Measurements from ENCODE around the gene SPOCK1. TPM values are rescaled to one million over a fixed set of nuclear protein-coding genes. Genes with fewer than 3 reads are reported as not detected.
A peak's percentile ranks its signal among the peaks of the same experiment; 100 is the strongest.
"Not testable (repeated sequence)": the region's sequence is repeated elsewhere in the genome, so short reads cannot be mapped to it uniquely, and the experiment has no call there.

SPOCK1 gene
- polyA plus RNA-seq = under 1 TPM; 0.86 to 0.88 TPM

GRCh38 chr5:137498736-137499505 lies at the start of gene SPOCK1:
Gene SPOCK1, minus strand, starts transcription at chr5:137499326.
- Histone ChIP-seq H3K36me3 (ENCODE audit: control insufficient read depth in 2 of 2, insufficient read depth in 2 of 2, low read length in 1 of 2) (no peaks in the 10 kb centered on the region), H3K4me1 (ENCODE audit: control insufficient read depth in 2 of 2, insufficient read depth in 2 of 2, low read length in 1 of 2) (no peaks in the 10 kb centered on the region), H3K27me3 (ENCODE audit: control insufficient read depth in 1 of 2, insufficient read depth in 2 of 2, low read length in 2 of 2) (peaks cover 0 to 2% of the 10 kb centered on the region in 2 donors), H3K4me3 (ENCODE audit: low read depth in 1 of 2, low read length in 2 of 2) (peak within 1 kb of the TSS; percentile 23 to 27), H3K27ac (ENCODE audit: low read depth in 2 of 2, low read length in 1 of 2) (no peak within 1 kb of the TSS), H3K9me3 (ENCODE audit: control insufficient read depth in 2 of 2, insufficient read depth in 1 of 2, low read depth in 1 of 2, low read length in 1 of 2) (no peaks in the 10 kb centered on the region)
- WGBS, 2 donors = 0 to 1% methylated on average over 69 to 78 of the region's 78 CpGs

GRCh38 chr5:137545956-137546355 lies 46.8 kb upstream of the SPOCK1 start:
- H3K4me1 ChIP-seq (ENCODE audit: control insufficient read depth in 2 of 2, insufficient read depth in 2 of 2, low read length in 1 of 2) = no peaks in the 10 kb centered on the region
- H3K27ac ChIP-seq (ENCODE audit: low read depth in 2 of 2, low read length in 1 of 2) = no peak overlapping the region
- no peaks in the 10 kb centered on the region for H3K27me3 ChIP-seq (ENCODE audit: control insufficient read depth in 1 of 2, insufficient read depth in 2 of 2, low read length in 2 of 2)
- 89 to 91% methylated on average over 4 of the region's 4 CpGs for whole genome bisulfite sequencing, 2 donors
- no peaks in the 10 kb centered on the region for H3K9me3 ChIP-seq (ENCODE audit: control insufficient read depth in 2 of 2, insufficient read depth in 1 of 2, low read depth in 1 of 2, low read length in 1 of 2)
- no peak overlapping the region for H3K4me3 ChIP-seq (ENCODE audit: low read depth in 1 of 2, low read length in 2 of 2)
- H3K36me3 ChIP-seq (ENCODE audit: control insufficient read depth in 2 of 2, insufficient read depth in 2 of 2, low read length in 1 of 2) = no peaks in the 10 kb centered on the region

GRCh38 chr5:137535449-137535848 lies 36.3 kb upstream of the SPOCK1 start:
- H3K36me3 ChIP-seq (ENCODE audit: control insufficient read depth in 2 of 2, insufficient read depth in 2 of 2, low read length in 1 of 2) = not testable (repeated sequence)

GRCh38 chr5:137533963-137534362 lies 34.8 kb upstream of the SPOCK1 start:
- Histone ChIP-seq H3K4me3 (ENCODE audit: low read depth in 1 of 2, low read length in 2 of 2) (no peak overlapping the region), H3K36me3 (ENCODE audit: control insufficient read depth in 2 of 2, insufficient read depth in 2 of 2, low read length in 1 of 2) (no peaks in the 10 kb centered on the region), H3K27me3 (ENCODE audit: control insufficient read depth in 1 of 2, insufficient read depth in 2 of 2, low read length in 2 of 2) (no peaks in the 10 kb centered on the region), H3K9me3 (ENCODE audit: control insufficient read depth in 2 of 2, insufficient read depth in 1 of 2, low read depth in 1 of 2, low read length in 1 of 2) (peaks cover 2 to 3% of the 10 kb centered on the region in 2 donors), H3K27ac (ENCODE audit: low read depth in 2 of 2, low read length in 1 of 2) (no peak overlapping the region), H3K4me1 (ENCODE audit: control insufficient read depth in 2 of 2, insufficient read depth in 2 of 2, low read length in 1 of 2) (no peaks in the 10 kb centered on the region)
- 81 to 84% methylated on average over 5 of the region's 5 CpGs for WGBS, 2 donors

More at GRCh38 chr5:137535449-137535848, 36.3 kb upstream of the SPOCK1 start:
- H3K4me3 ChIP-seq (ENCODE audit: low read depth in 1 of 2, low read length in 2 of 2); H3K27me3 ChIP-seq (ENCODE audit: control insufficient read depth in 1 of 2, insufficient read depth in 2 of 2, low read length in 2 of 2); H3K27ac ChIP-seq (ENCODE audit: low read depth in 2 of 2, low read length in 1 of 2); H3K4me1 ChIP-seq (ENCODE audit: control insufficient read depth in 2 of 2, insufficient read depth in 2 of 2, low read length in 1 of 2); H3K9me3 ChIP-seq (ENCODE audit: control insufficient read depth in 2 of 2, insufficient read depth in 1 of 2, low read depth in 1 of 2, low read length in 1 of 2): not testable (repeated sequence)
- 65 to 78% methylated on average over 2 of the region's 2 CpGs for WGBS, 2 donors

- no peak overlapping the region for H3K4me3 ChIP-seq (ENCODE audit: low read depth in 1 of 2, low read length in 2 of 2)
- peaks cover 2 to 3% of the 10 kb centered on the region in 2 donors for H3K9me3 ChIP-seq (ENCODE audit: control insufficient read depth in 2 of 2, insufficient read depth in 1 of 2, low read depth in 1 of 2, low read length in 1 of 2)
- H3K27me3 ChIP-seq (ENCODE audit: control insufficient read depth in 1 of 2, insufficient read depth in 2 of 2, low read length in 2 of 2) = no peaks in the 10 kb centered on the region
- H3K4me1 ChIP-seq (ENCODE audit: control insufficient read depth in 2 of 2, insufficient read depth in 2 of 2, low read length in 1 of 2) = no peaks in the 10 kb centered on the region
- no peak overlapping the region for H3K27ac ChIP-seq (ENCODE audit: low read depth in 2 of 2, low read length in 1 of 2)
- H3K36me3 ChIP-seq (ENCODE audit: control insufficient read depth in 2 of 2, insufficient read depth in 2 of 2, low read length in 1 of 2) = no peaks in the 10 kb centered on the region
Measured at GRCh38 chr5:137531266-137531665, 32.1 kb upstream of the SPOCK1 start.

- no peak overlapping the region for H3K27ac ChIP-seq (ENCODE audit: low read depth in 2 of 2, low read length in 1 of 2)
- H3K27me3 ChIP-seq (ENCODE audit: control insufficient read depth in 1 of 2, insufficient read depth in 2 of 2, low read length in 2 of 2) = no peaks in the 10 kb centered on the region
- no peak overlapping the region for H3K4me3 ChIP-seq (ENCODE audit: low read depth in 1 of 2, low read length in 2 of 2)
- H3K36me3 ChIP-seq (ENCODE audit: control insufficient read depth in 2 of 2, insufficient read depth in 2 of 2, low read length in 1 of 2) = no peaks in the 10 kb centered on the region
- H3K9me3 ChIP-seq (ENCODE audit: control insufficient read depth in 2 of 2, insufficient read depth in 1 of 2, low read depth in 1 of 2, low read length in 1 of 2) = peaks cover 2 to 3% of the 10 kb centered on the region in 2 donors
- 64 to 70% methylated on average over 3 of the region's 3 CpGs for WGBS, 2 donors
- no peaks in the 10 kb centered on the region for H3K4me1 ChIP-seq (ENCODE audit: control insufficient read depth in 2 of 2, insufficient read depth in 2 of 2, low read length in 1 of 2)
Measured at GRCh38 chr5:137521246-137521645, 22.1 kb upstream of the SPOCK1 start.

- no peak overlapping the region for H3K4me3 ChIP-seq (ENCODE audit: low read depth in 1 of 2, low read length in 2 of 2)
- no peaks in the 10 kb centered on the region for H3K4me1 ChIP-seq (ENCODE audit: control insufficient read depth in 2 of 2, insufficient read depth in 2 of 2, low read length in 1 of 2)
- no peaks in the 10 kb centered on the region for H3K36me3 ChIP-seq (ENCODE audit: control insufficient read depth in 2 of 2, insufficient read depth in 2 of 2, low read length in 1 of 2)
- peaks cover 0 to 5% of the 10 kb centered on the region in 2 donors for H3K27me3 ChIP-seq (ENCODE audit: control insufficient read depth in 1 of 2, insufficient read depth in 2 of 2, low read length in 2 of 2)
- H3K27ac ChIP-seq (ENCODE audit: low read depth in 2 of 2, low read length in 1 of 2) = no peak overlapping the region
- H3K9me3 ChIP-seq (ENCODE audit: control insufficient read depth in 2 of 2, insufficient read depth in 1 of 2, low read depth in 1 of 2, low read length in 1 of 2) = peaks cover 2 to 3% of the 10 kb centered on the region in 2 donors
- WGBS, 2 donors = 73 to 82% methylated on average over 5 of the region's 5 CpGs
Measured at GRCh38 chr5:137516961-137517360, 17.8 kb upstream of the SPOCK1 start.

GRCh38 chr5:137516251-137516797 lies 17.2 kb upstream of the SPOCK1 start:
- no peak overlapping the region for H3K4me3 ChIP-seq (ENCODE audit: low read depth in 1 of 2, low read length in 2 of 2)
- H3K27me3 ChIP-seq (ENCODE audit: control insufficient read depth in 1 of 2, insufficient read depth in 2 of 2, low read length in 2 of 2) = peaks cover 0 to 5% of the 10 kb centered on the region in 2 donors
- H3K9me3 ChIP-seq (ENCODE audit: control insufficient read depth in 2 of 2, insufficient read depth in 1 of 2, low read depth in 1 of 2, low read length in 1 of 2) = peaks cover 2 to 3% of the 10 kb centered on the region in 2 donors
- H3K36me3 ChIP-seq (ENCODE audit: control insufficient read depth in 2 of 2, insufficient read depth in 2 of 2, low read length in 1 of 2) = no peaks in the 10 kb centered on the region
- no peak overlapping the region for H3K27ac ChIP-seq (ENCODE audit: low read depth in 2 of 2, low read length in 1 of 2)
- H3K4me1 ChIP-seq (ENCODE audit: control insufficient read depth in 2 of 2, insufficient read depth in 2 of 2, low read length in 1 of 2) = no peaks in the 10 kb centered on the region
- WGBS, 2 donors = 15 to 21% methylated on average over 7 of the region's 7 CpGs

GRCh38 chr5:137515238-137515637 lies 16.1 kb upstream of the SPOCK1 start:
- no peak overlapping the region for H3K4me3 ChIP-seq (ENCODE audit: low read depth in 1 of 2, low read length in 2 of 2)
- H3K27ac ChIP-seq (ENCODE audit: low read depth in 2 of 2, low read length in 1 of 2) = no peak overlapping the region
- H3K9me3 ChIP-seq (ENCODE audit: control insufficient read depth in 2 of 2, insufficient read depth in 1 of 2, low read depth in 1 of 2, low read length in 1 of 2) = peaks cover 2 to 3% of the 10 kb centered on the region in 2 donors
- no peaks in the 10 kb centered on the region for H3K4me1 ChIP-seq (ENCODE audit: control insufficient read depth in 2 of 2, insufficient read depth in 2 of 2, low read length in 1 of 2)
- 59 to 65% methylated on average over 5 of the region's 5 CpGs for WGBS, 2 donors
- H3K36me3 ChIP-seq (ENCODE audit: control insufficient read depth in 2 of 2, insufficient read depth in 2 of 2, low read length in 1 of 2) = no peaks in the 10 kb centered on the region
- peaks cover 0 to 5% of the 10 kb centered on the region in 2 donors for H3K27me3 ChIP-seq (ENCODE audit: control insufficient read depth in 1 of 2, insufficient read depth in 2 of 2, low read length in 2 of 2)

- H3K36me3 ChIP-seq (ENCODE audit: control insufficient read depth in 2 of 2, insufficient read depth in 2 of 2, low read length in 1 of 2) = no peaks in the 10 kb centered on the region
- WGBS, 2 donors = 67 to 74% methylated on average over 1 of the region's 1 CpG
- H3K27ac ChIP-seq (ENCODE audit: low read depth in 2 of 2, low read length in 1 of 2) = no peak overlapping the region
Measured at GRCh38 chr5:137510671-137511070, 11.5 kb upstream of the SPOCK1 start.

More at GRCh38 chr5:137510671-137511070, 11.5 kb upstream of the SPOCK1 start:
- Histone ChIP-seq H3K4me1 (ENCODE audit: control insufficient read depth in 2 of 2, insufficient read depth in 2 of 2, low read length in 1 of 2) (no peaks in the 10 kb centered on the region), H3K9me3 (ENCODE audit: control insufficient read depth in 2 of 2, insufficient read depth in 1 of 2, low read depth in 1 of 2, low read length in 1 of 2) (no peaks in the 10 kb centered on the region), H3K4me3 (ENCODE audit: low read depth in 1 of 2, low read length in 2 of 2) (no peak overlapping the region), H3K27me3 (ENCODE audit: control insufficient read depth in 1 of 2, insufficient read depth in 2 of 2, low read length in 2 of 2) (peaks cover 0 to 5% of the 10 kb centered on the region in 2 donors)

All from esophagus (tissue), 2 donors.